RWPE2 (cell line): ENCODE results near the gene PRSS8.

Experiments used
- ATAC-seq: fragments of 200-7000 bp; cut with Tn5 transposase; 3 replicates; pipeline ENCODE4 v1.9.1; 2021; ENCODE audit warnings: low read depth
- DNase-seq: peaks from one replicate; pipeline ENCODE4 v3.0.0-alpha.2; 2020; ENCODE audit warnings: low spot score
- H3K27ac ChIP-seq: fragments of 450-650 bp; 2 replicates; pipeline ENCODE4 v1.5.1; 2017; ENCODE audit warnings: mild to moderate bottlenecking; ENCODE audit not compliant: poor library complexity, severe bottlenecking
- H3K27me3 ChIP-seq: fragments of 250-450 bp; sonication (Bioruptor Pico); 2 replicates; pipeline ENCODE4 v1.5.1; 2021; ENCODE audit warnings: mild to moderate bottlenecking, moderate library complexity; ENCODE audit not compliant: insufficient read depth, poor library complexity, severe bottlenecking
- H3K36me3 ChIP-seq: fragments of 250-450 bp; sonication (Bioruptor Pico); 2 replicates; pipeline ENCODE4 v1.5.1; 2020; ENCODE audit warnings: low read depth, mild to moderate bottlenecking, moderate library complexity
- H3K4me1 ChIP-seq: fragments of 250-450 bp; sonication (Bioruptor Pico); 2 replicates; pipeline ENCODE4 v1.5.1; 2021; ENCODE audit warnings: mild to moderate bottlenecking, moderate library complexity; ENCODE audit not compliant: insufficient read depth, poor library complexity, severe bottlenecking
- H3K4me3 ChIP-seq: fragments of 250-450 bp; sonication (Bioruptor Pico); 2 replicates; pipeline ENCODE4 v1.5.1; 2021; ENCODE audit warnings: mild to moderate bottlenecking, moderate library complexity; ENCODE audit not compliant: severe bottlenecking
- H3K9me3 ChIP-seq: fragments of 250-450 bp; sonication (Bioruptor Pico); 2 replicates; pipeline ENCODE4 v1.5.1; 2021; ENCODE audit warnings: mild to moderate bottlenecking, moderate library complexity; ENCODE audit not compliant: severe bottlenecking
- TF ChIP-seq, protein P1 (sequence below): fragments of 450-650 bp; IDR thresholded peaks from one replicate; pipeline ENCODE4 v1.5.1; 2017; ENCODE audit warnings: mild to moderate bottlenecking, moderate library complexity; ENCODE audit not compliant: poor library complexity, severe bottlenecking

Gene PRSS8

DNA sequence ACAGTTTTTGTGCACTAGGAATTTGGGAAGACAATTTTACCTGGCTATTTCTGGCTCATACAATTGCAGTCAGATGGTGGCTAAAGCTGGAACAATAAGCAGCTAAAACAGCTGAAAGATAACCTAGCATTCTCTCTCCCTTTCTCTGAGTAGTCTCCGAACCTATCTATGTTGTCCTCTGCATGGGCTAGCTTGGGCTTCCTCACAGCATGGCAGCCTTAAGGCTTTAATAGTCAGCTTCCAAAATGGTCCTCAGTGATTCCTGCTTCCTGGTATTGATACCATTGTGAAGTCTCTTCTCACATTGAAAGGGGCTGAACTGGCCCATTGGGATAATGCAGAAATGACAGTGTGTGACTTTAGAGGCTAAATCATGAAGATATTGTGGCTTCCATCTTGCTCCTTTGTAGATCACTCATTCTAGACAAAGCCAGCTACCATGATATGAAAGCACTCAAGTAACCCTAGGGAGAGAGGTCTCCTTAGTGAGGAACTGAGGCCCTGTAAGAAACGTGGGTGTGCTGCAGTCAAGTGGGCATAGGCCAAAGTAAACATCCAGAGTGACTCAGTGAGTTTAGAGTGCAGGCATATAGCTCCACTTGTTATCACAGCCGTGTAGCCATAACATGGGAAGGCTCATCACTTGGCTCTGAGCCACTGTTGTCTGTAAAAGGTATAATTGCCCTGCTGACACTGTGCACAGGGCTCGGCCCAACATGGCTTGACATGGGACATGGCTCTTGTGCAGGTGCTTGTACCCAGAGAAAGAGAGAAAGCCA is 35.5 kb downstream of the PRSS8 start:
- no peaks in the 10 kb centered on the region for H3K9me3 ChIP-seq
- no peak for DNase-seq
- TF ChIP-seq, protein P1, sequence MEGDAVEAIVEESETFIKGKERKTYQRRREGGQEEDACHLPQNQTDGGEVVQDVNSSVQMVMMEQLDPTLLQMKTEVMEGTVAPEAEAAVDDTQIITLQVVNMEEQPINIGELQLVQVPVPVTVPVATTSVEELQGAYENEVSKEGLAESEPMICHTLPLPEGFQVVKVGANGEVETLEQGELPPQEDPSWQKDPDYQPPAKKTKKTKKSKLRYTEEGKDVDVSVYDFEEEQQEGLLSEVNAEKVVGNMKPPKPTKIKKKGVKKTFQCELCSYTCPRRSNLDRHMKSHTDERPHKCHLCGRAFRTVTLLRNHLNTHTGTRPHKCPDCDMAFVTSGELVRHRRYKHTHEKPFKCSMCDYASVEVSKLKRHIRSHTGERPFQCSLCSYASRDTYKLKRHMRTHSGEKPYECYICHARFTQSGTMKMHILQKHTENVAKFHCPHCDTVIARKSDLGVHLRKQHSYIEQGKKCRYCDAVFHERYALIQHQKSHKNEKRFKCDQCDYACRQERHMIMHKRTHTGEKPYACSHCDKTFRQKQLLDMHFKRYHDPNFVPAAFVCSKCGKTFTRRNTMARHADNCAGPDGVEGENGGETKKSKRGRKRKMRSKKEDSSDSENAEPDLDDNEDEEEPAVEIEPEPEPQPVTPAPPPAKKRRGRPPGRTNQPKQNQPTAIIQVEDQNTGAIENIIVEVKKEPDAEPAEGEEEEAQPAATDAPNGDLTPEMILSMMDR: no peak

DNA sequence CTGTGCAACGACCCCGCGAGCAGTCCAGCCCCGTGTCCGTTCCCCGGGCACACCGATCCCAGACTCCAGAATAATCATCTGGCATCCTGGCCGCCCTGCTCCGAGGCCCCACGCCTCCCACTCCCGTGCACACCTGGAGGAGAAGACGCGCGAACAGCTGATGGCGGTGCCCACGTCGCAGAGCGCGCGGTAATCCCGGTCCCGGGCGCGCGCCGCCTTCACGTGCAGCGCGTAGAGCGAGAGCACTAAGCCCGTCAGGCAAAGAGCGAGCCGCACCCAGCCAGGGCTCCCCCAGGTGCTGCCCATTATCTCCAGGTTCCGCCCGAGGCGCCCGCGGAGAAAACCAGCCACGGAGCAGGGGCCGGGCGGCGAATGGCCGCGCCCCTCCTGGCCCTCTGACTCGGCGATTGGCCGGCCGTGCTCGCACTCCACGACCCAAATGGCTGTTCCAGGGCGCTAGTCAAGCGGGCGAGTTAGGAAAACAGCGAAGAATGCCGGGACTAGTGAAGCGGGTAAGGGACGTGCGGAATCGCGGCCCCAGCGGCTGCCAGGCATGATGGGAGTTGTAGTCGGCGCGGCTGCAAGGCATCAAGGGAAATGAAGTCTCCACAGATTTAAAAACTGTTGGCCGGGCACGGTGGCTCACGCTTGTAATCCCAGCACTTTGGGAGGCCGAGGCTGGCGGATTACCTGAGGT is 41.0 kb downstream of the PRSS8 start, which contains the start of gene VKORC1:
TSS of gene VKORC1 (minus strand) at position 374 of the 697 bp plus-strand sequence. CDS start at position 306, 68 bp downstream.
- Histone ChIP-seq H3K27ac (peak within 1 kb of the TSS; percentile 81), H3K27me3 (no peaks in the 10 kb centered on the region), H3K4me3 (peak within 1 kb of the TSS; percentile 66), H3K9me3 (no peaks in the 10 kb centered on the region), H3K4me1 (no peaks in the 10 kb centered on the region), H3K36me3 (peaks cover 24% of the 10 kb centered on the region)
- peak; percentile 98 for DNase-seq
- peak; percentile 95 for ATAC-seq
- TF ChIP-seq, protein P1: no peak

More for the DNA sequence above, 35.5 kb downstream of the PRSS8 start:
- Histone ChIP-seq H3K27me3 (no peaks in the 10 kb centered on the region), H3K36me3 (no peaks in the 10 kb centered on the region), H3K27ac (no peak overlapping the region), H3K4me3 (no peak overlapping the region), H3K4me1 (no peaks in the 10 kb centered on the region)
- ATAC-seq: no peak; the same call in 2 of the 3 replicates

DNA sequence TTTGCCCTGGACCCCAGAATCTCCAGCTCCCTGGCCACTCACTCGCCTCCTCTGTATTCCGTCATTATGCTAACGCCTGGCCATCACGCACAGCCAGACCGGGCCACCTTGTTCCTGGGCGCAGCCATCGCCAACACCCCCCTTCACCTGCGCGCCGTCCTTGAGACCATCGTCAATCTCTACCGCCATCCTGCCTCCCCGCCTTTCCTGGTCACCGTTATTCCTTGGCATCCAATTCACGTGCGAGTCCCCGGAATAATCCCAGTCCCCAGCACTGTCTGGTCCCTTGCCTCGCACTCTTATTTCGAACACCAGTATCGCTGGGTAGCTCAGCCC is 41.5 kb downstream of the PRSS8 start:
- Histone ChIP-seq H3K27me3 (no peaks in the 10 kb centered on the region), H3K4me3 (peak overlapping the region; percentile 66), H3K27ac (peak overlapping the region; percentile 81), H3K36me3 (peaks cover 29% of the 10 kb centered on the region), H3K9me3 (no peaks in the 10 kb centered on the region), H3K4me1 (no peaks in the 10 kb centered on the region)
- DNase-seq (peak; percentile 49), ATAC-seq (no peak; the same call in 2 of the 3 replicates)
- TF ChIP-seq, protein P1: no peak

DNA sequence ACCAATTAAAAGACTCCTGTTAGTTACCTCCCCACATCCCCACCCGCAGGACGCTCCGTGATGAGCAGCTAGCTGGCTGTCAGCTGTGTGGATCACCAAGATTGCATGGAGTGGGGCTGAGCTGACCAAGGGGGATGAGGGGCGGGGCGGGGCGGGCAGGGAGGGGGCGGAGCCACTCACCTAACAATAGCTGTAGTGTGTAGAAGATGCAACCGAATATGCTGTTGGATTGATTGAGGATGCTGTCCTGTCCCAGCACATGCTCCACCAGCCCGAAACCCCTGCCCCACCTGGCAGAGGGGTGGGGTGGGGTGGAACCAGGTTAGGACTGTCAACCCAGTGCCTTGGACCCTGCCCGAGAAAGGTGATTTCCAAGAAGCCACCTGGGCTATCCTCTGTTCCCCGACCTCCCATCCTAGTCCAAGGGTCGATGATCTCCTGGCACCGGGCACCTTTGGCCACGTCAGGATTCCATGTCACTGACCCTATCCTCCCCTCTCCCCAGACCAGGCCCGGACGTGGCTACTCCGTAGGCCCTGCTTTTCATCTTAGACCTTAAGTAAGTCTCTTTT is 42.3 kb downstream of the PRSS8 start:
- Histone ChIP-seq H3K4me1 (no peaks in the 10 kb centered on the region), H3K27me3 (no peaks in the 10 kb centered on the region), H3K9me3 (no peaks in the 10 kb centered on the region), H3K4me3 (peak overlapping the region; percentile 66), H3K36me3 (peaks cover 32% of the 10 kb centered on the region), H3K27ac (peak overlapping the region; percentile 81)
- TF ChIP-seq, protein P1: no peak
- ATAC-seq (peak; percentile 26), DNase-seq (peak; percentile 61)
